WTC11 (cell line): ENCODE data around the gene CELSR2. TPM values are rescaled to one million over a fixed set of nuclear protein-coding genes. Genes with fewer than 3 reads are reported as not detected.

Experiments used
- ATAC-seq: fragments of 200-7000 bp; cut with Tn5 transposase; 2 replicates; pipeline ENCODE4 v1.10.0; 2021; ENCODE audit warnings: mild to moderate bottlenecking, moderate library complexity
- CTCF ChIA-PET: fragments of 300-600 bp; sonication (Branson Sonifier 250); formaldehyde crosslinking; loops from one replicate; lab custom pipeline; 2021; ENCODE audit warnings: antibody characterized with exemption; lab: Charles Lee
- POLR2A ChIA-PET: fragments of 350-600 bp; sonication (Branson Sonifier 250); formaldehyde crosslinking; loops from one replicate; lab custom pipeline; 2021; ENCODE audit warnings: antibody characterized with exemption; lab: Charles Lee
- DNase-seq: peaks from one replicate; pipeline ENCODE4 v3.0.0; 2021; ENCODE audit warnings: low spot score
- H3K27ac Mint-ChIP-seq: 2 replicates; pipeline ENCODE4 v1.8.0; 2021; ENCODE audit warnings: mixed read lengths
- H3K27me3 Mint-ChIP-seq: 2 replicates; pipeline ENCODE4 v1.8.0; 2021; ENCODE audit warnings: low read depth, mild to moderate bottlenecking, moderate library complexity, mixed read lengths
- H3K36me3 Mint-ChIP-seq: 2 replicates; pipeline ENCODE4 v1.8.0; 2021; ENCODE audit warnings: mixed read lengths
- H3K4me1 Mint-ChIP-seq: 2 replicates; pipeline ENCODE4 v1.8.0; 2022; ENCODE audit warnings: mixed read lengths
- H3K4me3 Mint-ChIP-seq: 2 replicates; pipeline ENCODE4 v1.8.0; 2021; ENCODE audit warnings: mild to moderate bottlenecking, moderate library complexity, mixed read lengths
- H3K9me3 Mint-ChIP-seq: 2 replicates; pipeline ENCODE4 v1.8.0; 2021; ENCODE audit warnings: mixed read lengths
- ELF4 ChIP-seq: sonication (generic); formaldehyde crosslinking; IDR thresholded peaks from 2 replicates; pipeline ENCODE4 v1.8.1; 2022; ENCODE audit warnings: low read depth, mild to moderate bottlenecking, moderate library complexity, missing genetic modification reagents
- FOXK1 ChIP-seq: sonication (generic); formaldehyde crosslinking; IDR thresholded peaks from 2 replicates; pipeline ENCODE4 v1.8.0; 2022; ENCODE audit warnings: mild to moderate bottlenecking, moderate library complexity, missing genetic modification reagents
- GRHL2 ChIP-seq: fragments of 250-450 bp; sonication (Bioruptor Pico); IDR thresholded peaks from 2 replicates; pipeline ENCODE4 v1.8.0; 2022; ENCODE audit warnings: mild to moderate bottlenecking, moderate library complexity; ENCODE audit not compliant: insufficient replicate concordance, severe bottlenecking
- HMGA2 ChIP-seq: fragments of 250-450 bp; sonication (Bioruptor Pico); IDR thresholded peaks from 2 replicates; pipeline ENCODE4 v1.4.0; 2021; ENCODE audit warnings: mild to moderate bottlenecking, moderate library complexity
- PREB ChIP-seq: sonication (generic); formaldehyde crosslinking; IDR thresholded peaks from 2 replicates; pipeline ENCODE4 v1.8.1; 2022; ENCODE audit warnings: mild to moderate bottlenecking, missing genetic modification reagents, moderate library complexity, borderline replicate concordance
- TEAD1 ChIP-seq: sonication (generic); formaldehyde crosslinking; IDR thresholded peaks from 2 replicates; pipeline ENCODE4 v1.8.0; 2022; ENCODE audit warnings: mild to moderate bottlenecking, missing genetic modification reagents
- TP53 ChIP-seq: sonication (generic); formaldehyde crosslinking; IDR thresholded peaks from 2 replicates; pipeline ENCODE4 v1.8.1; 2023; ENCODE audit warnings: mild to moderate bottlenecking, missing genetic modification reagents
- ZBTB43 ChIP-seq: sonication (generic); formaldehyde crosslinking; IDR thresholded peaks from 2 replicates; pipeline ENCODE4 v1.8.1; 2023; ENCODE audit warnings: mild to moderate bottlenecking, missing genetic modification reagents
- ZNF121 ChIP-seq: sonication (generic); formaldehyde crosslinking; IDR thresholded peaks from 2 replicates; pipeline ENCODE4 v1.8.0; 2023; ENCODE audit warnings: missing genetic modification reagents
- ZNF317 ChIP-seq: sonication (generic); formaldehyde crosslinking; IDR thresholded peaks from 2 replicates; pipeline ENCODE4 v1.8.1; 2023; ENCODE audit warnings: low read depth, mild to moderate bottlenecking, moderate library complexity, missing genetic modification reagents, borderline replicate concordance
- ZNF423 ChIP-seq: fragments of 250-450 bp; sonication (Bioruptor Pico); IDR thresholded peaks from 2 replicates; pipeline ENCODE4 v2.1.2; 2022; ENCODE audit warnings: mild to moderate bottlenecking, moderate library complexity
- total RNA-seq: library from RNA; stranded (reverse); gene quantifications from 3 replicates; pipeline ENCODE4 v1.2.3, GENCODE V29; 2021
- TF ChIP-seq, protein P1 (sequence below): sonication (generic); formaldehyde crosslinking; IDR thresholded peaks from 2 replicates; pipeline ENCODE4 v1.8.0; 2022; ENCODE audit warnings: missing genetic modification reagents
- TF ChIP-seq, protein P2 (sequence below): sonication (generic); formaldehyde crosslinking; conservative IDR thresholded peaks from 2 replicates; pipeline ENCODE4 v1.8.1; 2023; ENCODE audit warnings: mild to moderate bottlenecking, low read depth, missing genetic modification reagents, moderate library complexity
- TF ChIP-seq, protein P3 (sequence below): fragments of 200-600 bp; IDR thresholded peaks from 2 replicates; pipeline ENCODE4 v1.8.0; 2022; ENCODE audit warnings: antibody characterized with exemption

Gene CELSR2
- total RNA-seq, 1 experiment from 2014 or later, result 31.3 TPM

DNA sequence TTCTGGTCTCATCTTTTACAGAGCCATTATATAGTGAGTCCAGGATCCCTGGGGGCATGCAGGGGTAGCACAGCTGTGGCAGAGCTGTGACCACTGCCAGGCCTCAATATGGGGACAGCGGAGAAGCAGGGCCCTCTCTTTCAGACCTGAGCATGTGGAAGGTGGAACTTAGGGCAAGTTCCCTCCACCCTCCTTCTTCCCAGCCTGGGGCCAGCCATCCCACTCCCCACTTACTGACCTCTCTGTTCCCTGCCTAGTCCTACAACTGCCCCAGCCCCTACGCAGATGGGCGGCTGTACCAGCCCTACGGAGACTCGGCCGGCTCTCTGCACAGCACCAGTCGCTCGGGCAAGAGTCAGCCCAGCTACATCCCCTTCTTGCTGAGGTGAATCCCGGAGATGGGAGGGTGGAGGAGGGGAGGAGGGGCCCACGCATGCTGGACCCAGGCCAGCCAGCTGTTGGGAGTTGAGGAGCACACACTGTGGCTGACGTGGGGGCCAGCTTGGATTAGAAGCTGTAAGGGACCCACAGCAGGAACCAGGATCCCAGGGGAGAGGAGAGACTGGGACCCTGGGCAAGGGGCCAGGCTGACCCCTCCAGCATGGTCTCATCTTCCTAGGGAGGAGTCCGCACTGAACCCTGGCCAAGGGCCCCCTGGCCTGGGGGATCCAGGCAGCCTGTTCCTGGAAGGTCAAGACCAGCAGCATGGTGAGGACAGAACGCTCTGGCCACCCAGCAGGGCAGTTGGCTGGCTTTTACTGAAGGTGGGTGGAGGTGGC lies 22.9 kb downstream of the CELSR2 start:
- Mint-ChIP-seq H3K4me3 (no peak overlapping the region), H3K9me3 (no peaks in the 10 kb centered on the region), H3K4me1 (peaks cover 24% of the 10 kb centered on the region), H3K36me3 (peaks cover 9% of the 10 kb centered on the region), H3K27me3 (no peaks in the 10 kb centered on the region)
- CTCF ChIA-PET, result interaction anchor here (1.9 kb wide), 1 partner anchor 8 kb away, joined by 6 read pairs; no protein-coding TSS in a partner anchor
- no peak for TF ChIP-seq ZNF423
- TF ChIP-seq, all 79 proteins: peak for 0
- POLR2A ChIA-PET, result no interaction called here
- H3K27ac Mint-ChIP-seq, result no peak overlapping the region
- DNase-seq, result no peak
- ATAC-seq, result no peak

DNA sequence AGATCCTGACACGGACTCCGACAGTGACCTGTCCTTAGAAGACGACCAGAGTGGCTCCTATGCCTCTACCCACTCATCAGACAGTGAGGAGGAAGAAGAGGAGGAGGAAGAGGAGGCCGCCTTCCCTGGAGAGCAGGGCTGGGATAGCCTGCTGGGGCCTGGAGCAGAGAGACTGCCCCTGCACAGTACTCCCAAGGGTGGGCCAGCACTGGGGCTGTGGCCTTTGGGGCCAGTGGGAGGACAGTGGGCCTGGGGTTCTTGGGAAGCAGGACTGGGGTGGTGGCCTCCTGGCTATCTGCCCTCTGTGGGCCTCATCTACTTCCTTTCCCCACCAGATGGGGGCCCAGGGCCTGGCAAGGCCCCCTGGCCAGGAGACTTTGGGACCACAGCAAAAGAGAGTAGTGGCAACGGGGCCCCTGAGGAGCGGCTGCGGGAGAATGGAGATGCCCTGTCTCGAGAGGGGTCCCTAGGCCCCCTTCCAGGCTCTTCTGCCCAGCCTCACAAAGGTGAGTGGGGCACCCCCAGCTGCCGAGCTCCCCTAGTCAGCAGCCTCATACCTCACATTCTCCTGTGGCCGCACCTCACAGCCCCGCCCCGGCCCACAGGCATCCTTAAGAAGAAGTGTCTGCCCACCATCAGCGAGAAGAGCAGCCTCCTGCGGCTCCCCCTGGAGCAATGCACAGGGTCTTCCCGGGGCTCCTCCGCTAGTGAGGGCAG lies 23.6 kb downstream of the CELSR2 start:
- peaks cover 26% of the 10 kb centered on the region for H3K4me1 Mint-ChIP-seq
- no peak overlapping the region for H3K27ac Mint-ChIP-seq
- H3K27me3 Mint-ChIP-seq, result no peaks in the 10 kb centered on the region
- ATAC-seq, result no peak
- peaks cover 9% of the 10 kb centered on the region for H3K36me3 Mint-ChIP-seq
- TF ChIP-seq PREB (CRISPR knock-in tag) (no peak), HMGA2 (CRISPR knock-in tag) (no peak), GRHL2 (CRISPR knock-in tag) (no peak), ZNF317 (no peak), ZBTB43 (no peak), ZNF121 (CRISPR knock-in tag) (no peak), TP53 (CRISPR knock-in tag) (no peak), TEAD1 (no peak), ELF4 (CRISPR knock-in tag) (no peak), FOXK1 (CRISPR knock-in tag) (no peak)
- TF ChIP-seq, protein P1, sequence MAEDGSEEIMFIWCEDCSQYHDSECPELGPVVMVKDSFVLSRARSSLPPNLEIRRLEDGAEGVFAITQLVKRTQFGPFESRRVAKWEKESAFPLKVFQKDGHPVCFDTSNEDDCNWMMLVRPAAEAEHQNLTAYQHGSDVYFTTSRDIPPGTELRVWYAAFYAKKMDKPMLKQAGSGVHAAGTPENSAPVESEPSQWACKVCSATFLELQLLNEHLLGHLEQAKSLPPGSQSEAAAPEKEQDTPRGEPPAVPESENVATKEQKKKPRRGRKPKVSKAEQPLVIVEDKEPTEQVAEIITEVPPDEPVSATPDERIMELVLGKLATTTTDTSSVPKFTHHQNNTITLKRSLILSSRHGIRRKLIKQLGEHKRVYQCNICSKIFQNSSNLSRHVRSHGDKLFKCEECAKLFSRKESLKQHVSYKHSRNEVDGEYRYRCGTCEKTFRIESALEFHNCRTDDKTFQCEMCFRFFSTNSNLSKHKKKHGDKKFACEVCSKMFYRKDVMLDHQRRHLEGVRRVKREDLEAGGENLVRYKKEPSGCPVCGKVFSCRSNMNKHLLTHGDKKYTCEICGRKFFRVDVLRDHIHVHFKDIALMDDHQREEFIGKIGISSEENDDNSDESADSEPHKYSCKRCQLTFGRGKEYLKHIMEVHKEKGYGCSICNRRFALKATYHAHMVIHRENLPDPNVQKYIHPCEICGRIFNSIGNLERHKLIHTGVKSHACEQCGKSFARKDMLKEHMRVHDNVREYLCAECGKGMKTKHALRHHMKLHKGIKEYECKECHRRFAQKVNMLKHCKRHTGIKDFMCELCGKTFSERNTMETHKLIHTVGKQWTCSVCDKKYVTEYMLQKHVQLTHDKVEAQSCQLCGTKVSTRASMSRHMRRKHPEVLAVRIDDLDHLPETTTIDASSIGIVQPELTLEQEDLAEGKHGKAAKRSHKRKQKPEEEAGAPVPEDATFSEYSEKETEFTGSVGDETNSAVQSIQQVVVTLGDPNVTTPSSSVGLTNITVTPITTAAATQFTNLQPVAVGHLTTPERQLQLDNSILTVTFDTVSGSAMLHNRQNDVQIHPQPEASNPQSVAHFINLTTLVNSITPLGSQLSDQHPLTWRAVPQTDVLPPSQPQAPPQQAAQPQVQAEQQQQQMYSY (CRISPR knock-in tag), result no peak
- TF ChIP-seq, protein P2, sequence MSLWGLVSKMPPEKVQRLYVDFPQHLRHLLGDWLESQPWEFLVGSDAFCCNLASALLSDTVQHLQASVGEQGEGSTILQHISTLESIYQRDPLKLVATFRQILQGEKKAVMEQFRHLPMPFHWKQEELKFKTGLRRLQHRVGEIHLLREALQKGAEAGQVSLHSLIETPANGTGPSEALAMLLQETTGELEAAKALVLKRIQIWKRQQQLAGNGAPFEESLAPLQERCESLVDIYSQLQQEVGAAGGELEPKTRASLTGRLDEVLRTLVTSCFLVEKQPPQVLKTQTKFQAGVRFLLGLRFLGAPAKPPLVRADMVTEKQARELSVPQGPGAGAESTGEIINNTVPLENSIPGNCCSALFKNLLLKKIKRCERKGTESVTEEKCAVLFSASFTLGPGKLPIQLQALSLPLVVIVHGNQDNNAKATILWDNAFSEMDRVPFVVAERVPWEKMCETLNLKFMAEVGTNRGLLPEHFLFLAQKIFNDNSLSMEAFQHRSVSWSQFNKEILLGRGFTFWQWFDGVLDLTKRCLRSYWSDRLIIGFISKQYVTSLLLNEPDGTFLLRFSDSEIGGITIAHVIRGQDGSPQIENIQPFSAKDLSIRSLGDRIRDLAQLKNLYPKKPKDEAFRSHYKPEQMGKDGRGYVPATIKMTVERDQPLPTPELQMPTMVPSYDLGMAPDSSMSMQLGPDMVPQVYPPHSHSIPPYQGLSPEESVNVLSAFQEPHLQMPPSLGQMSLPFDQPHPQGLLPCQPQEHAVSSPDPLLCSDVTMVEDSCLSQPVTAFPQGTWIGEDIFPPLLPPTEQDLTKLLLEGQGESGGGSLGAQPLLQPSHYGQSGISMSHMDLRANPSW (CRISPR knock-in tag), result no peak
- TF ChIP-seq, protein P3, sequence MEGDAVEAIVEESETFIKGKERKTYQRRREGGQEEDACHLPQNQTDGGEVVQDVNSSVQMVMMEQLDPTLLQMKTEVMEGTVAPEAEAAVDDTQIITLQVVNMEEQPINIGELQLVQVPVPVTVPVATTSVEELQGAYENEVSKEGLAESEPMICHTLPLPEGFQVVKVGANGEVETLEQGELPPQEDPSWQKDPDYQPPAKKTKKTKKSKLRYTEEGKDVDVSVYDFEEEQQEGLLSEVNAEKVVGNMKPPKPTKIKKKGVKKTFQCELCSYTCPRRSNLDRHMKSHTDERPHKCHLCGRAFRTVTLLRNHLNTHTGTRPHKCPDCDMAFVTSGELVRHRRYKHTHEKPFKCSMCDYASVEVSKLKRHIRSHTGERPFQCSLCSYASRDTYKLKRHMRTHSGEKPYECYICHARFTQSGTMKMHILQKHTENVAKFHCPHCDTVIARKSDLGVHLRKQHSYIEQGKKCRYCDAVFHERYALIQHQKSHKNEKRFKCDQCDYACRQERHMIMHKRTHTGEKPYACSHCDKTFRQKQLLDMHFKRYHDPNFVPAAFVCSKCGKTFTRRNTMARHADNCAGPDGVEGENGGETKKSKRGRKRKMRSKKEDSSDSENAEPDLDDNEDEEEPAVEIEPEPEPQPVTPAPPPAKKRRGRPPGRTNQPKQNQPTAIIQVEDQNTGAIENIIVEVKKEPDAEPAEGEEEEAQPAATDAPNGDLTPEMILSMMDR, result no peak
- ChIA-PET CTCF (interaction anchor here (0.9 to 1.9 kb wide), 3 partner anchors 9 to 260 kb away, joined by 3 to 6 read pairs (median 5); partner anchors contain the start of gene PSRC1), POLR2A (interaction anchor here (1.1 kb wide), 1 partner anchor 34 kb away, joined by 3 read pairs; no protein-coding TSS in a partner anchor)
- no peak overlapping the region for H3K4me3 Mint-ChIP-seq
- no peak for DNase-seq
- H3K9me3 Mint-ChIP-seq, result no peaks in the 10 kb centered on the region
